A673 (cell line): Measurements from ENCODE around the gene SMIM7. TPM values are rescaled to one million over a fixed set of nuclear protein-coding genes. Genes with fewer than 3 reads are reported as not detected.

Experiments used
- BruUV-seq: library from RNA; stranded (reverse); fragments of 400-500 nt; replicated peaks from 2 replicates; lab custom pipeline; 2021; lab: Mats Ljungman, UMichigan
- CTCF ChIA-PET: fragments of 300-600 bp; sonication (Branson Sonifier 250); formaldehyde crosslinking; loops from one replicate; lab custom pipeline; 2022; ENCODE audit warnings: antibody characterized with exemption; lab: Charles Lee
- POLR2A ChIA-PET: fragments of 300-600 bp; sonication (Branson Sonifier 250); formaldehyde crosslinking; loops from one replicate; lab custom pipeline; 2022; ENCODE audit warnings: antibody characterized with exemption; ENCODE audit not compliant: low non-redundant PET; lab: Charles Lee
- DNase-seq: peaks from one replicate; pipeline ENCODE4 v3.0.0-alpha.2; 2015; ENCODE audit warnings: low spot score
- H3K27ac ChIP-seq: fragments of 200-600 bp; sonication (generic); 2 replicates; pipeline ENCODE4 v1.5.1; 2016; ENCODE audit warnings: mixed run types, low read depth, mild to moderate bottlenecking, mixed read lengths, antibody characterized with exemption, low read length; ENCODE audit not compliant: poor library complexity, severe bottlenecking
- H3K27me3 ChIP-seq: fragments of 200-600 bp; sonication (generic); replicated peaks from 2 replicates; pipeline ENCODE4 v1.6.1; 2017; ENCODE audit warnings: mixed run types, low read depth, mild to moderate bottlenecking, mixed read lengths, antibody characterized with exemption, low read length; ENCODE audit not compliant: insufficient read depth, poor library complexity
- H3K36me3 ChIP-seq: fragments of 200-600 bp; sonication (generic); 2 replicates; pipeline ENCODE4 v1.6.1; 2016; ENCODE audit warnings: mixed run types, mild to moderate bottlenecking, mixed read lengths, antibody characterized with exemption, low read length; ENCODE audit not compliant: insufficient read depth, poor library complexity, severe bottlenecking
- H3K4me1 ChIP-seq: fragments of 200-600 bp; sonication (generic); 2 replicates; pipeline ENCODE4 v1.6.1; 2017; ENCODE audit warnings: mixed run types, mild to moderate bottlenecking, mixed read lengths, antibody characterized with exemption, low read length; ENCODE audit not compliant: insufficient read depth, poor library complexity, severe bottlenecking
- H3K4me3 ChIP-seq: fragments of 200-600 bp; sonication (generic); 2 replicates; pipeline ENCODE4 v1.5.1; 2016; ENCODE audit warnings: low read depth, mixed run types, mild to moderate bottlenecking, mixed read lengths, low read length; ENCODE audit not compliant: poor library complexity, severe bottlenecking
- H3K9me3 ChIP-seq: fragments of 200-600 bp; sonication (generic); 2 replicates; pipeline ENCODE4 v1.6.1; 2016; ENCODE audit warnings: mixed run types, low read depth, mild to moderate bottlenecking, mixed read lengths, antibody characterized with exemption, low read length; ENCODE audit not compliant: poor library complexity, severe bottlenecking
- CTCF ChIP-seq: fragments of 300-800, 200-600 bp; sonication (generic); conservative IDR thresholded peaks from 2 replicates; pipeline ENCODE4 v1.5.1; 2017; ENCODE audit warnings: low read depth, mild to moderate bottlenecking, antibody characterized with exemption, low read length, moderate library complexity, mixed read lengths
- EZH2 ChIP-seq: fragments of 200-600 bp; sonication (generic); IDR thresholded peaks from 2 replicates; pipeline ENCODE4 v1.6.1; 2017; ENCODE audit warnings: borderline replicate concordance, low read depth, mild to moderate bottlenecking, mixed read lengths, antibody characterized with exemption, low read length; ENCODE audit not compliant: poor library complexity, severe bottlenecking
- intact Hi-C: fragments of 100-400 bp; cut with micrococcal nuclease; formaldehyde crosslinking; loops from one replicate; pipeline ENCODE4 v1.10.0; 2022; ENCODE audit not compliant: unreplicated experiment
- total RNA-seq: library from RNA; stranded (reverse); gene quantifications from 2 replicates; pipeline ENCODE4 v1.2.3, GENCODE V29; 2021

The SMIM7 gene
- total RNA-seq, 1 experiment from 2014 or later, result 82.7 TPM

DNA sequence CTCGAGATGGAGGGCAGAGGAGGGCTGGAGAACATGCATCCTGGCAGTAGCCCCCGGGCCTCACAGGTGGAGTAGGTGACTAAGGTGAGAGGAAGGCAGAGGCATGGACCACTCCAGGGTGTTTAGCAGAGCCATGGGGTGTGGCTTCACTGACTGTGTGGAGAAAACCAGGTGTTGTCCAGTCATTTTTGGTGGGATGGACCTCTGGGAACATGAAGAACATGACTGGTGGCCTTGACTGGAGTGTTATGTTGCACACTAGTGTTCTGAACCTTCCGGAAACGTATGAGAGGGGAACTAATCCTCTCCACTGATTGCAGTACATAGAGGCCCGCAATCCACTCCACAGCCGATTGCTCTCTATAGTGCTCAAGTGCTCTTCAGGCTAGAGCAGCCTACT lies 48.8 kb downstream of the SMIM7 start:
- ChIA-PET CTCF (no interaction called here), POLR2A (no interaction called here)
- Histone ChIP-seq H3K36me3 (no peaks in the 10 kb centered on the region), H3K4me3 (no peak overlapping the region), H3K4me1 (peaks cover 31% of the 10 kb centered on the region), H3K27me3 (no peaks in the 10 kb centered on the region), H3K27ac (no peak overlapping the region), H3K9me3 (no peaks in the 10 kb centered on the region)
- DNase-seq, result no peak
- intact Hi-C loops, result no loop called here
- no TSS peak for BruUV-seq
- TF ChIP-seq EZH2 (no peak), CTCF (no peak)

DNA sequence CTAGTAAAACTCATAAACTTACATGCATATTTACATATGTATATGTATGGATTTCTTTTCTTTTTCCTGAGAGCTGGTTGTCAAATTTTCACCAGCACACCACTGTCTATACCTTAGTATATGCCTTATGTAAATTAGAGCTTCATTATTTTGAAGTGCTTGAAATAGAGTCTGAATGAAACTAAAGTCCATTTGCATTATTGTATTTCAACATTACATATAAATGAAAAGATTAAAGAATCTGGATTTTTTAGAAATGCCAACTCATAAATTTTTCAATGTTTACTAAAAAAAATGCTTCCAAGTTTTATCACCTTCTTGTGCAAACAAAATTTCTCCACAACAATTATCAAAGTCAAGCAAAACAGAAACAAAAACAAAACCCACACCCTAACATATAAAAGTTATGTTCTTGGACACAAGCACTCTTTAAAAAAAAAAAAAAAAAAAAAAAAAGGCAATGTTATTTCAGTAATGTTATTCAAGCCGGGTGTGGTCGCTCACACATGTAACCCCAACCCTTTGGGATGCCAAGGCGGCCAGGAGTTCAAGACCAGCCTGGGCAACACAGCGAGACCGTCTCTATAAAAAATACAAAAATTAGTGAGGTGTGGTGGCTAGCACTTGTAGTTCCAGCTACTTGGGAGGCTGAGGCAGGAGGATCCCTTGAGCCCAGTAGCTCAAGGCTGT lies 50.3 kb downstream of the SMIM7 start:
- CTCF ChIA-PET, result no interaction called here
- Histone ChIP-seq H3K4me1 (peaks cover 31% of the 10 kb centered on the region), H3K27me3 (no peaks in the 10 kb centered on the region), H3K4me3 (no peak overlapping the region), H3K9me3 (no peaks in the 10 kb centered on the region), H3K27ac (no peak overlapping the region), H3K36me3 (no peaks in the 10 kb centered on the region)
- BruUV-seq, result no TSS peak
- intact Hi-C loops, result no loop called here
- DNase-seq, result no peak
- POLR2A ChIA-PET, result interaction anchor here (0.5 kb wide), 1 partner anchor 25 kb away, joined by 23 read pairs; no protein-coding TSS in a partner anchor
- TF ChIP-seq CTCF (no peak), EZH2 (no peak)

GRCh38 chr19:16608290-16608739 lies 51.6 kb downstream of the SMIM7 start:
- TF ChIP-seq EZH2 (no peak), CTCF (no peak)
- CTCF ChIA-PET, result no interaction called here
- Histone ChIP-seq H3K36me3 (no peaks in the 10 kb centered on the region), H3K27me3 (no peaks in the 10 kb centered on the region), H3K9me3 (no peaks in the 10 kb centered on the region), H3K4me3 (no peak overlapping the region), H3K4me1 (peaks cover 23% of the 10 kb centered on the region), H3K27ac (no peak overlapping the region)
- intact Hi-C loops, result no loop called here
- DNase-seq, result no peak
- POLR2A ChIA-PET, result no interaction called here
- BruUV-seq, result no TSS peak
